ENCODE results near the gene OPCML. TPM values are rescaled to one million over a fixed set of nuclear protein-coding genes. Genes with fewer than 3 reads are reported as not detected.

The OPCML gene
- total and polyA plus RNA-seq, 2 donors (not counting 1 experiment from before 2014, with no cell fraction given): 0.99 to 2.8 TPM

- TF ChIP-seq EZH2 (IDR thresholded peaks at IDR 0.05; ENCODE audit: low read length, missing control alignments): no peak
- TF ChIP-seq, protein P1, sequence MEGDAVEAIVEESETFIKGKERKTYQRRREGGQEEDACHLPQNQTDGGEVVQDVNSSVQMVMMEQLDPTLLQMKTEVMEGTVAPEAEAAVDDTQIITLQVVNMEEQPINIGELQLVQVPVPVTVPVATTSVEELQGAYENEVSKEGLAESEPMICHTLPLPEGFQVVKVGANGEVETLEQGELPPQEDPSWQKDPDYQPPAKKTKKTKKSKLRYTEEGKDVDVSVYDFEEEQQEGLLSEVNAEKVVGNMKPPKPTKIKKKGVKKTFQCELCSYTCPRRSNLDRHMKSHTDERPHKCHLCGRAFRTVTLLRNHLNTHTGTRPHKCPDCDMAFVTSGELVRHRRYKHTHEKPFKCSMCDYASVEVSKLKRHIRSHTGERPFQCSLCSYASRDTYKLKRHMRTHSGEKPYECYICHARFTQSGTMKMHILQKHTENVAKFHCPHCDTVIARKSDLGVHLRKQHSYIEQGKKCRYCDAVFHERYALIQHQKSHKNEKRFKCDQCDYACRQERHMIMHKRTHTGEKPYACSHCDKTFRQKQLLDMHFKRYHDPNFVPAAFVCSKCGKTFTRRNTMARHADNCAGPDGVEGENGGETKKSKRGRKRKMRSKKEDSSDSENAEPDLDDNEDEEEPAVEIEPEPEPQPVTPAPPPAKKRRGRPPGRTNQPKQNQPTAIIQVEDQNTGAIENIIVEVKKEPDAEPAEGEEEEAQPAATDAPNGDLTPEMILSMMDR (conservative IDR thresholded peaks at IDR 0.05 in 1 of 2, IDR thresholded peaks at IDR 0.05 in 1 of 2; ENCODE audit: low read depth in 1 of 2, low read length in 2 of 2): no peak
- no peak overlapping the region for H2AFZ ChIP-seq (ENCODE audit: low read length)
- H3K9me3 ChIP-seq (ENCODE audit: control insufficient read depth, insufficient read depth, low read depth, low read length): no peaks in the 10 kb centered on the region
- H3K4me3 ChIP-seq (replicated peaks in 1 of 4; ENCODE audit: control extremely low read depth in 1 of 4, insufficient read depth in 1 of 4, low read depth in 3 of 4, low read length in 4 of 4): no peak overlapping the region
- H3K79me2 ChIP-seq (ENCODE audit: control insufficient read depth, insufficient read depth, low read length): no peaks in the 10 kb centered on the region
- no peak for DNase-seq (ENCODE audit: low read depth in 2 of 2)
- no peaks in the 10 kb centered on the region for H3K4me1 ChIP-seq (ENCODE audit: control insufficient read depth, extremely low read depth, insufficient read depth, low read length)
- no peaks in the 10 kb centered on the region for H3K36me3 ChIP-seq (ENCODE audit: control insufficient read depth, insufficient read depth, low read length)
- no peak overlapping the region for H3K4me2 ChIP-seq (ENCODE audit: extremely low read depth, insufficient read depth, low read length)
- H3K27me3 ChIP-seq (ENCODE audit: control insufficient read depth, insufficient read depth, low read length): no peaks in the 10 kb centered on the region
- H4K20me1 ChIP-seq (ENCODE audit: control insufficient read depth, extremely low read depth, insufficient read depth, low read length): no peaks in the 10 kb centered on the region
- no peak overlapping the region for H3K27ac ChIP-seq (ENCODE audit: insufficient read depth, low read length)
- no peak overlapping the region for H3K9ac ChIP-seq (ENCODE audit: insufficient read depth, low read length)
These were observed 117.8 kb downstream of the OPCML start for GRCh38 chr11:133414506-133414905.

DNA sequence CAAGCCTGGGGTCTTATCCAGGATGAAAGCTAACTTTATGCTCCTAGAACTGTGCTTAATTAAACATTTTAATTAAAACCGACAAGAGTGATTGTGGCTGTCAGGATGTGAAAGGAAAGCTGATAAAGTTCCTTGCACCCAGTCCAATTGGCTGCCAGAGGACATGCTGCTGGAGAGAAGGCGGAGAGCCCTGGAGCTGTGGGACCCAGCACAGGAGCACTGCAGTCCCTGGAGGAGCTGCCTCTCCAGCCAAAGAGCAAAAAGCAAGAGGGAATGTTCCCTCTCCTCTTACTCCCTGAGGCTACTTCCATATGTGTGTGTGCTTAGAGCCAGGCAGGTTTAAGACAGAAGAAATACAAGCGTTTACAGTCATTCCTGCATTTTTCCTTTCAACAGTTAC is 118.6 kb downstream of the OPCML start:
- Histone ChIP-seq H3K27ac (ENCODE audit: insufficient read depth, low read length) (no peak overlapping the region), H4K20me1 (ENCODE audit: control insufficient read depth, extremely low read depth, insufficient read depth, low read length) (no peaks in the 10 kb centered on the region), H2AFZ (ENCODE audit: low read length) (no peak overlapping the region), H3K27me3 (ENCODE audit: control insufficient read depth, insufficient read depth, low read length) (no peaks in the 10 kb centered on the region), H3K79me2 (ENCODE audit: control insufficient read depth, insufficient read depth, low read length) (no peaks in the 10 kb centered on the region), H3K9ac (ENCODE audit: insufficient read depth, low read length) (no peak overlapping the region), H3K9me3 (ENCODE audit: control insufficient read depth, insufficient read depth, low read depth, low read length) (no peaks in the 10 kb centered on the region), H3K36me3 (ENCODE audit: control insufficient read depth, insufficient read depth, low read length) (no peaks in the 10 kb centered on the region), H3K4me1 (ENCODE audit: control insufficient read depth, extremely low read depth, insufficient read depth, low read length) (no peaks in the 10 kb centered on the region), H3K4me2 (ENCODE audit: extremely low read depth, insufficient read depth, low read length) (no peak overlapping the region), H3K4me3 (replicated peaks in 1 of 4; ENCODE audit: control extremely low read depth in 1 of 4, insufficient read depth in 1 of 4, low read depth in 3 of 4, low read length in 4 of 4) (no peak overlapping the region)
- DNase-seq (ENCODE audit: low read depth in 2 of 2): no peak
- TF ChIP-seq, protein P1 (conservative IDR thresholded peaks at IDR 0.05 in 1 of 2, IDR thresholded peaks at IDR 0.05 in 1 of 2; ENCODE audit: low read depth in 1 of 2, low read length in 2 of 2): no peak
- TF ChIP-seq EZH2 (IDR thresholded peaks at IDR 0.05; ENCODE audit: low read length, missing control alignments): no peak

- DNase-seq (ENCODE audit: low read depth in 2 of 2): no peak
- no peak overlapping the region for H3K4me2 ChIP-seq (ENCODE audit: extremely low read depth, insufficient read depth, low read length)
These were observed 122.5 kb downstream of the OPCML start for GRCh38 chr11:133409799-133410198.

More at GRCh38 chr11:133409799-133410198, 122.5 kb downstream of the OPCML start:
- Histone ChIP-seq H3K4me1 (ENCODE audit: control insufficient read depth, extremely low read depth, insufficient read depth, low read length) (no peaks in the 10 kb centered on the region), H4K20me1 (ENCODE audit: control insufficient read depth, extremely low read depth, insufficient read depth, low read length) (no peaks in the 10 kb centered on the region), H3K9ac (ENCODE audit: insufficient read depth, low read length) (no peak overlapping the region), H3K4me3 (replicated peaks in 1 of 4; ENCODE audit: control extremely low read depth in 1 of 4, insufficient read depth in 1 of 4, low read depth in 3 of 4, low read length in 4 of 4) (no peak overlapping the region), H3K79me2 (ENCODE audit: control insufficient read depth, insufficient read depth, low read length) (no peaks in the 10 kb centered on the region), H3K36me3 (ENCODE audit: control insufficient read depth, insufficient read depth, low read length) (no peaks in the 10 kb centered on the region), H2AFZ (ENCODE audit: low read length) (no peak overlapping the region), H3K9me3 (ENCODE audit: control insufficient read depth, insufficient read depth, low read depth, low read length) (no peaks in the 10 kb centered on the region), H3K27me3 (ENCODE audit: control insufficient read depth, insufficient read depth, low read length) (no peaks in the 10 kb centered on the region), H3K27ac (ENCODE audit: insufficient read depth, low read length) (no peak overlapping the region)
- TF ChIP-seq EZH2 (IDR thresholded peaks at IDR 0.05; ENCODE audit: low read length, missing control alignments): no peak
